HG03460 (cell line): ENCODE data around the gene DNAJB4.
"Not testable (repeated sequence)": the region's sequence is repeated elsewhere in the genome, so short reads cannot be mapped to it uniquely, and the experiment has no call there.

Experiments used
- ATAC-seq: cut with Tn5 transposase; IDR thresholded peaks from one replicate; pipeline ENCODE4 v1.9.1; 2021; ENCODE audit not compliant: unreplicated experiment

Gene DNAJB4

GRCh38 chr1:78004719-78005447, at the start of gene DNAJB4:
TSS of gene DNAJB4 (plus strand) at chr1:78004939. CDS start at chr1:78005111, 172 bp downstream.
- peak; percentile 98 for ATAC-seq

- ATAC-seq, result no peak
These were observed 49.0 kb upstream of the DNAJB4 start for GRCh38 chr1:77955709-77956108.

GRCh38 chr1:77956464-77956863, 48.3 kb upstream of the DNAJB4 start:
- ATAC-seq, result no peak

- no peak for ATAC-seq
These were observed 46.3 kb upstream of the DNAJB4 start for GRCh38 chr1:77958391-77958790.

GRCh38 chr1:77958850-77959249, 45.9 kb upstream of the DNAJB4 start:
- ATAC-seq, result no peak

GRCh38 chr1:77961392-77961791, 43.3 kb upstream of the DNAJB4 start:
- no peak for ATAC-seq

GRCh38 chr1:77966291-77966690, 38.4 kb upstream of the DNAJB4 start:
- no peak for ATAC-seq

GRCh38 chr1:77970192-77970591, 34.5 kb upstream of the DNAJB4 start:
- no peak for ATAC-seq

GRCh38 chr1:77972080-77972479, 32.7 kb upstream of the DNAJB4 start:
- ATAC-seq, result no peak

GRCh38 chr1:77975386-77975785, 29.4 kb upstream of the DNAJB4 start:
- no peak for ATAC-seq

- ATAC-seq, result no peak
These were observed 28.8 kb upstream of the DNAJB4 start for GRCh38 chr1:77975907-77976306.

- no peak for ATAC-seq
These were observed 28.2 kb upstream of the DNAJB4 start for GRCh38 chr1:77976433-77977076.

- no peak for ATAC-seq
These were observed 26.8 kb upstream of the DNAJB4 start for GRCh38 chr1:77977989-77978292.

GRCh38 chr1:77978293-77978968, 26.3 kb upstream of the DNAJB4 start:
- peak; percentile 67 for ATAC-seq

- peak; percentile 72 for ATAC-seq
These were observed 25.5 kb upstream of the DNAJB4 start, which contains the start of gene FUBP1 for GRCh38 chr1:77978969-77979876. TSS of gene FUBP1 (minus strand) at chr1:77979072. CDS start at chr1:77979004, 68 bp downstream.

- ATAC-seq, result not testable (repeated sequence)
These were observed 21.3 kb upstream of the DNAJB4 start for GRCh38 chr1:77983352-77983996.

- ATAC-seq, result no peak
These were observed 20.8 kb upstream of the DNAJB4 start for GRCh38 chr1:77983997-77984355.

- ATAC-seq, result no peak
These were observed 20.1 kb upstream of the DNAJB4 start for GRCh38 chr1:77984629-77985028.

- ATAC-seq, result no peak
These were observed 17.9 kb upstream of the DNAJB4 start for GRCh38 chr1:77986810-77987209.

- ATAC-seq, result no peak
These were observed 16.8 kb upstream of the DNAJB4 start for GRCh38 chr1:77987919-77988318.

GRCh38 chr1:77989744-77990143, 15.0 kb upstream of the DNAJB4 start:
- ATAC-seq, result no peak
